DMS53 (cell line): ENCODE data around the gene TNS3.

Experiments used
- DNase-seq: peaks from one replicate; lab custom pipeline; 2025; lab: John Stamatoyannopoulos, UW

The TNS3 gene

DNA sequence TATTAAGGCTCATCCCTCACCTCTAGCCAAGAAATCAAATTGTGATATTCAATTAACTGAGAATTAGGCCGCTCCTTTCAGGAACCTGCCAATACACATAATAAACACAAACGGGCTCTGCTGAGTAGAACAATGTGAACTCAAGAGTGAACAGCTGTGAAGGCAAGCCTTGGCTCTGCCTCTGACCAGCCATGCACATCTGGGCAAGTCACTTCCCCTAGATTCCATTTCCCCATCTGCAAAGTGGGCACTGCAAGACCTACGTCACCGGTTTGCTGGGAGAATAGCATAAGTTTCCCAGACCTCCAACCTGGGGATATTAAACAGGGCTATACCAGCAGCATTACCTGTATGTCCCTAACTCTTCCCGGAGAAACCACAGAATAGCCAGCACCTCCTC, 355.2 kb downstream of the TNS3 start:
- no peak for DNase-seq

DNA sequence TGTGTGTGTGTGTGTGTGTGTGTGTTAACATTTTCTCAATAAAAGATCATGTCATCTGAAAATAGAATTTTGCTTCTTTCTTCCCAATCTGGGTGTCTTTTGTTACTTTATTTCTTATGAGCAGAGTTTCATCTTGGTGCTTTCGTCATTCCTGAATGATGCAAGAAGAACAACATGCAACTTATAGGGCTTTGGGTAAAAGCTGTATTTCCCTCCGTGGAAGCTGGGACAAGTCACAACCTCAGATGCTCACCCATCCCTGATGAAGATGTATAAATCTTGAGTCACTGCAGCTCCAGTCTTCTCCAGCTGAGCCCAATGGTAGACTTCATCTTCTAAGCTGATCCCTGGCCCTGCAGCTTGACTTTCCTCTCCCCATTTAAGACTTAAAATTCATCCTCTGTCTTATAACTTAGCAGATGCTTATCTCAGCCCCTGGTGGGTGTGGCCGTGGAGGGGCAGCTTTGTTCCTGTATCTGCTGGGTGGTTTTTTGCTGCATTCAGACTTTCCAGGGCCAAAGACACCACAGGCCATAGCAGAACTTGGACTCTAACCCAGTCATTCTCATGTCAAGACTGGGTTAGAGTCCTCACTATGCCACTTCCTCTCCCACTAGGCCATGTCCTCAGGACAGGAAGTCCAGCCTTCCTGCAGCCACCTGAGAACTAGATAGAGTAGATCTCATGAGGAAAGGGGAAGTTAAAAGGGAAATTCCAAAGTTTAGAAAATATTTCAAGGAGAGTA, 356.4 kb downstream of the TNS3 start:
- DNase-seq: no peak
